KOPT-K1 (cell line): ENCODE measurements around the gene C11orf52.
"Not testable (repeated sequence)": the region's sequence is repeated elsewhere in the genome, so short reads cannot be mapped to it uniquely, and the experiment has no call there.

Source experiments
- H3K27ac ChIP-seq: fragments of 200-600 bp; sonication (generic); 2 replicates; pipeline ENCODE4 v1.5.1; 2016; ENCODE audit warnings: antibody characterized with exemption, mild to moderate bottlenecking, low read depth, low read length; ENCODE audit not compliant: poor library complexity, severe bottlenecking
- H3K36me3 ChIP-seq: fragments of 200-600 bp; sonication (generic); 2 replicates; pipeline ENCODE4 v1.5.1; 2017; ENCODE audit warnings: antibody characterized with exemption, mild to moderate bottlenecking, low read length, moderate library complexity; ENCODE audit not compliant: insufficient read depth
- H3K9me3 ChIP-seq: fragments of 200-600 bp; sonication (generic); 2 replicates; pipeline ENCODE4 v1.5.1; 2017; ENCODE audit warnings: antibody characterized with exemption, low read length, mild to moderate bottlenecking; ENCODE audit not compliant: insufficient read depth, poor library complexity, severe bottlenecking

C11orf52 gene, protein sequence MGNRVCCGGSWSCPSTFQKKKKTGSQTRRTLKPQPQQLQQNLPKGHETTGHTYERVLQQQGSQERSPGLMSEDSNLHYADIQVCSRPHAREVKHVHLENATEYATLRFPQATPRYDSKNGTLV

DNA sequence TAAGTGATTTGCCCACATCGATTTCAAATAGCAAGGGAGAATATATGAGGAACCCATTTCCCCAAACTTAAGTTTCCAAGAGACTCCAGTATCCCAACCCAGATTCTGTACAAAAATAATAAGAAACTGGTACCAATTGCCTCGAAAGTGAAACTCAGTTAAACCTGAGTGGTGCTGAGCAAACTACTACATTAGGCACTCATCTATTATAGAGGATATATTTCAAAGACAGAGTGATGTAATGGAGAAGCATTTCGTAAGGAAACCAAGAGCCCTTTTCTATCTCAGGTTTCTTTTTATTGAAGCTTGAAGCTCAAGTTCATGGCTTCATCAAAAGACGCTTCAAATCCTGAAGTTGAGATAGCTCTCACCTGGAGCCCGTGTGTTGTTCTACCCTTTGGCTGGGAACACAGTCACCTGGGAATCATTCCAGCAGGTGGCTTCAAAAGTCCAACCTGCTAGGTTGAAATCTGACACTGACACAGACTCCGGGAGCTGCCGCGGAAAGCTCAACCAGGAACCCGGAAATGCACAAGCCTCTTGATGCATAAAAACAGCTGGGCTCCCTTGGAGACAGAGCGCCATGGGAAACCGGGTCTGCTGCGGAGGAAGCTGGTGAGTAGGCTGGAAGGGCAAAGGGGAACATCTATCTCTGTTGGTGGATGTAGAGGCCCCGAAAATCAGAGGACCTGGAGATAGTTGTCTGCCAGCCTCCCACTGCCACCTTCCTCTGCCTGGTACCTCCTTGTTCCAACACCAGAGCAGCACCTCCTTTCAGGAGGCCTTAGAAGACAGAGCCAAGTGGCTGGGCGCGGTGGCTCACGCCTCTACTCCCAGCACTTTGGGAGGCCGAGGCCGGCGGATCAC is at the start of gene C11orf52:
Gene C11orf52, plus strand, starts transcription at position 524 of the 867 bp plus-strand sequence. Its CDS starts 60 bp downstream, at position 584.
- no peaks in the 10 kb centered on the region for H3K36me3 ChIP-seq
- H3K9me3 ChIP-seq: no peaks in the 10 kb centered on the region
- no peak within 1 kb of the TSS for H3K27ac ChIP-seq

DNA sequence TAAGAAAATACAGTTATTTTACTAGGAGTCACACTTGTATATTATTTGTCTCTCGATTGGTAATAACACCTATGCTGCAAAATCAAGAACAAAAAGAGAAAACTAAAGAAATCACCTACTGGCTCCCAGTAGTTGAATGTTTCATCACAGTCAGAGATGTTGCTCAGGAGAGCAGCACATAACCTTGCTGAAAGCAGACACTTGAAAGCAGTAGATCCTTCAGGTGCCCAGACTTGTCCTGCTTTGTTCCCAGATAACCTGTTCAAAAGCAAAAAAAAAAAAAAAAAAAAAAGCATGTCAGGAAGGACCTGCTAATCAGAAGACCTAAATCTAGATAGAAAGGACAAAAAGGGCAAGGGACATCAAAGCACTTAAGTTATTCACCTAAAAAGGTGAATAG is 48.6 kb upstream of the C11orf52 start:
- Histone ChIP-seq H3K36me3 (peaks cover 42% of the 10 kb centered on the region), H3K27ac (no peak overlapping the region), H3K9me3 (no peaks in the 10 kb centered on the region)

DNA sequence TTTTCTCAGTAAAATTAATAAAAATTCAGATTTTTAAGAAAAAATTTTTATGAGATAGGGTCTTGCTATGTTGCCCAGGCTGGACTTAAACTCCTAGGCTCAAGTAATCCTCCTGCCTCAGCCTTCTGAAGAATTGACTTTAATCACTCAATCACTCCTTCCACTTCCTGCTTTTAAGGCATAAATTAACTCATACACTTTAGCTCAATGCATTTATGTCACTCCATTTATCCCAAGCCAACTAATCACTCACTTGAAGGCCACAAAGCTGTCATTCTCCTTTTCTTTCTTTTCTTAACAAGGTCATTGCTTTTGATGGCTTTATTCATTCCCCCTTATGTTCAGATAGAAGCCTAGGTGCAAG is 48.2 kb upstream of the C11orf52 start:
- peaks cover 42% of the 10 kb centered on the region for H3K36me3 ChIP-seq
- H3K27ac ChIP-seq: peak overlapping the region; percentile 66
- no peaks in the 10 kb centered on the region for H3K9me3 ChIP-seq

DNA sequence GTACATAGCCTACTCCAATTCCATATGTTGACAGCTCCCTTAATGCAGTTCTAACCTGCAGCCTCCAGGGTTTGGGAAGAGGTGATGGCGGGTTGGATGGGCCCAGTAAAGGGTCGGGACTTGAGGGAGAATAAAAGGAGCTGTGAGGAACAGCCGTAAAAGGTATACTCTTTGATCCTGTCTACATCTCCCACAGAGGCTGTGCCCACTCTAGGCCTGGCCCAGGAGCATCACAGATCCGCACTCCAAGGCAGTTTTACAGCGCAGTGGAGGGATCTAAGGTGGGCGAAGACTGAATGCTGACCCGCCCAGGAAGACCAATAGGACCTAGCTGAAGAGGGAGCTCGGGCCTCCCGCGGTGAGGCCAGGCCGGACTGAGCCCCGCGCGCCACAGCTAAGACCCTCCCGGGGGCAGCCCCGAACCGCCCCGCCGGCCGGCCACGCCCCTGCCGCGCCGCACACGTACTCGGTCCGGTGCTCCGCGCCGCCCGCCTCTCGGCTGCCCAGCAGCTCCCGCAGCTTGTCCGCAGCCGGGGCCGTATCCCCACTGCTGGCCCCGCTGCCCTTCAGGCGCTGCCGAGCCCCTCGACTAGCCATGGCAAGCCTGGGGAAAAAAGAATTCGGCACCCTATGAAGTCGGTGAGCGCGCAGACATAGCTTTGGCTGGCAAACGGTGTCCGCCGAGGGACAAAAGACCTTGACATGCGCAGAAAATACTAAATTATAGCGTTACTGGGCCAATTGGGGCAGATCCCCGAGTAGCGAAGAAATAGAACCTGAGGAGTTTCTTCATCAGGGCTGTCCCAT is 47.6 kb upstream of the C11orf52 start, which contains the start of gene ALG9:
Gene ALG9, minus strand, starts transcription at position 696 of the 807 bp plus-strand sequence. Its CDS starts 99 bp downstream, at position 597.
- H3K27ac ChIP-seq: peak within 1 kb of the TSS; percentile 66
- H3K36me3 ChIP-seq: peaks cover 41% of the 10 kb centered on the region
- H3K9me3 ChIP-seq: no peaks in the 10 kb centered on the region

DNA sequence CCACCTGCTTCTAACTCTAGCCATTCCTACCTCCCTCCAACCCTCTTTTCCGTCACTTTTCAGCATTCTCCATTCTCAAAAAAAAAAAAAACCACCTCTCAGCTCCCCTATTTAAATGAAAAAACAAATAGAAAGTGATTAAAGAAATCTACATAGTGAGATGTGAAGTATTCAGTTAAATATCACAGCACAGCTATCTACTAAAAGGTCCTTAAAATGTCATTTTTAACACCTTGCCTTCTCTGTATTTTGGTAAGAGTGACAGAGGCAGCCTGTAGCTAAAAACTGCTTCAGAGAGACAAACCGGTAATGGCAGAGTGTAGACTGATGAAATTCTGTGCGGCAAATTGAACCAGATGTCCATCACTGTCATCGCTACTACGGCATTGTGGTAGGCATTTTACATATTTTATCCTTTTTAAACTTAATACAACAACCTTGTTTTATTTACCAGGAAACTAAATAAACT is 47.0 kb upstream of the C11orf52 start:
- no peaks in the 10 kb centered on the region for H3K9me3 ChIP-seq
- peak overlapping the region; percentile 66 for H3K27ac ChIP-seq
- peaks cover 39% of the 10 kb centered on the region for H3K36me3 ChIP-seq

DNA sequence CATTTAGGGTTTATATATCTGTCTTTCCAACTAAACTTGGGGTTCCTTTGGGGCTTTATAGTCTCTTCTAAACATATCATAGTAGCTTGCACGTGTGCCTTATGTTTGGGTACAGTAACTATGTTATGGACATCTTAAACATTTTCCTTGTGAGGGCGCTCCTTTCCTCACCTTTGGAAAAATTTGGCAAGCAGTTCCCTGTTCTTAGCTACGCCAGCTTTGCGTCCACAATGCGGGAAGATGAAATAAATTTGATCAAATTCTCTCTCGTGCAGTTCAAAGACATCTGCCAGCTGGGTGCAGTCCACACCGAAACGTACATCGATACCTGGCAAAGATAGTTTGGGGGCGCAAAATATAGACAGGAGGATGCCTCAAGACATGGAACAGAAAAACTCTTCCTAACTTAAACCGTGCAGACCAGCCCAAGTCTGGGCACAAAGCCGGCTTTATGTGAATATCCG is 40.3 kb upstream of the C11orf52 start:
- peak overlapping the region; percentile 80 for H3K27ac ChIP-seq
- no peaks in the 10 kb centered on the region for H3K9me3 ChIP-seq
- H3K36me3 ChIP-seq: peaks cover 18% of the 10 kb centered on the region; the same call in 1 of the 2 replicates

DNA sequence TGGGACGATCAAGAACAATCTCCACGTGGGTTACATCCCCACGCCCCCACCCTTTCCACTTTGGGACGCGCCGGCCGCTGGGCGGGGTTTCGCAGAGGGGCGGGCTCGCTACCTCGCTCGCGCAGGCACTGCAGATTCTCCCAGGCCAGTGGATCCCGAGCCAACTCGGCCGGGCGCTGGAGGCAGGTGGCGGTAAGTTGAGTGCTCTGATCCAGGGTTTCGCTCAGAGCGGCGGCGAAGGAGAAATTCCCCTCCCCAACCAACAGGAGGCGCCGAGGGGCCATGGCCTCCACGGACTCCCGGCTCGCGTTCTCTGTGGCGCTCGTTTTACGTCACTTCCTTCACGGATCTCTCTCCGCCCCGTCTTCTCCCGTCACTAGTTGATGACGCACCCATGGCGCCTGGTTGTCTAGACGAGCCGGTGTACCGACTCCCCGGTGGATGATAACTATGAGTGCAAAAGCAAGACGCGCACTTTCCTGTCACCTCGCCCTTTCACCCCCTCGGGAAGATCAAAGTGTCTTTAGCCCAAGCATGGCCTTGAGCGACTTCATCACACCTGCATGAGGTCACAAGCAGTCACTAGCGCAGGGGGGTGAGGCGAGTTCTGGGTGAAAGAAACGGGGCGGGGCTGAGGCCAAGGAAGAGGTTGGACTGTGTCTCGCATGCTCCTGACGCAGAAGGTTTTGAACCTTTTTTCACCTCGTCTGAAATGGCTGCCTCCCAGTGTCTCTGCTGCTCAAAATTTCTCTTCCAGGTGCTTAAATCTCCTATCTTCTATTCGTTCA is 39.7 kb upstream of the C11orf52 start, which contains the start of the genes CFAP68 and FDXACB1:
Gene CFAP68, plus strand, starts transcription at position 693 of the 788 bp plus-strand sequence. Its CDS starts 20 bp downstream, at position 713.
Gene FDXACB1, minus strand, starts transcription at position 317 of the 788 bp plus-strand sequence. Its CDS starts 33 bp downstream, at position 284.
- H3K9me3 ChIP-seq: no peaks in the 10 kb centered on the region
- H3K27ac ChIP-seq: peak within 1 kb of the TSS; percentile 80
- H3K36me3 ChIP-seq: peaks cover 18% of the 10 kb centered on the region; the same call in 1 of the 2 replicates

DNA sequence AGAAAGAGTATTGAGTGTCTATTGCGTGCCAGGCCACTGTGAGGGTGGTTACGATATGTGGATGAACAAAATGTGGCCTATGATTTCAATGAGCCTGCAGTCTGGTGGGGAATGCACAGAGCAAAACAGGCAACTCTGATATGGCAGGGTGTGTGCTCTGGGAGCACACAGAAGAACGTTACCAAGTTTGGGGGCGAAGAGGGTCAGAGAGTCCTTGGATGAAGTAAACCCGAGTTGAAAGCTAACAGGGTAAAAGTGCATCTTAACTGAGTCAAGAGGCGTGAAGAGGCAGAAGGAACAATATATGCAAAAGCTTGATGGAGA is 39.1 kb upstream of the C11orf52 start:
- H3K9me3 ChIP-seq: no peaks in the 10 kb centered on the region
- H3K27ac ChIP-seq: peak overlapping the region; percentile 80
- peaks cover 18% of the 10 kb centered on the region; the same call in 1 of the 2 replicates for H3K36me3 ChIP-seq

DNA sequence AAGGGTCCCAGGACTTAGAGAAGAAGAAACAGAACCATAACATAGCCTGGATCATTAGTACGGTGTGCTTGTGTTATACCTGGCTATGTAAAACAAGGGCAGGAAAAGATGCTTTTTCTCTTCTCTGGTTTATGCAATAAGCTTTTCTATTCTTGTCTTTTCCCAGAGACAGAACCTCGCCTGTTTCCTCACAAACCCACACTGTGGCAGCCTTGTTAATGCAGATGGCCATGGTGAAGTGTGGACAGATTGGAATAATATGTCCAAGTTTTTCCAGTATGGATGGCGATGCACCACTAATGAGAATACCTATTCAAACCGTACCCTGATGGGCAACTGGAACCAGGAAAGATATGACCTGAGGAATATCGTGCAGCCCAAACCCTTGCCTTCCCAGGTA is 36.5 kb upstream of the C11orf52 start:
- Histone ChIP-seq H3K27ac (no peak overlapping the region), H3K36me3 (no peaks in the 10 kb centered on the region), H3K9me3 (no peaks in the 10 kb centered on the region)

DNA sequence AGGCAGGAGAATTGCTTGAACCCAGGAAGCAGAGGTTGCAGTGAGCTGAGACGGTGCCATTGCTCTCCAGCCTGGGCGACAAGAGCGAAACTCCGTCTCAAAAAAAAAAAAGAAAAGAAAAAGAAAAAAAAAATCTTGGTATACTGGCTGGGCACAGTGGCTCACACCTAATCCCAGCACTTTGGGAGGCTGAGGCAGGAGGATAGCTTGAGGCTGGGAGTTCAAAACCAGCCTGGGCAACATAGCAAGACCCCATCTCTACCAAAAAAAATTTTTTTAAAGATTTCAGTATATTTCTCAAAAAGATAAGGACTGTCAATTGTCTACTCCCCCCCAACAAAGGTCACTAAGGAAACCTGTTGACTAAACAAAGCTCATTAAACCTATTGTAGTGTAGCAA is 33.7 kb upstream of the C11orf52 start:
- H3K27ac ChIP-seq, H3K9me3 ChIP-seq, H3K36me3 ChIP-seq: not testable (repeated sequence)

DNA sequence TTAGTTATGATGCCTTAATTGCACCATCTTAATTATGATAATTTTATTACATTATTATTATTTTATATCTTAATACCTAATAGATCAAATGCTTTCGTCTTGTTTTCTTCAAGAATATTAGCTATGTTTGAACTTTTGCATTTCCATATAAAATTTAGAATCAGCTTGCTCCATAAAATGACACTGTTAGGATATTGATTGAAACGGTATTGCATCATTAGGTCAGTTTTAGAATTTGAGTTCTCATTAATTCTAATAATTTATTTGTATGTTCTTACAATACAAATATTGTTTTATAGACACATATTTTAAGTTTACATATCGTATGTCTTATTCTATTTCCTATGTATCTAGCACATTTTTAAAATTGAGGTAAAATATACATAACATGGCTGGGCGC is 32.7 kb upstream of the C11orf52 start:
- Histone ChIP-seq H3K36me3 (no peaks in the 10 kb centered on the region), H3K27ac (no peak overlapping the region), H3K9me3 (no peaks in the 10 kb centered on the region)

DNA sequence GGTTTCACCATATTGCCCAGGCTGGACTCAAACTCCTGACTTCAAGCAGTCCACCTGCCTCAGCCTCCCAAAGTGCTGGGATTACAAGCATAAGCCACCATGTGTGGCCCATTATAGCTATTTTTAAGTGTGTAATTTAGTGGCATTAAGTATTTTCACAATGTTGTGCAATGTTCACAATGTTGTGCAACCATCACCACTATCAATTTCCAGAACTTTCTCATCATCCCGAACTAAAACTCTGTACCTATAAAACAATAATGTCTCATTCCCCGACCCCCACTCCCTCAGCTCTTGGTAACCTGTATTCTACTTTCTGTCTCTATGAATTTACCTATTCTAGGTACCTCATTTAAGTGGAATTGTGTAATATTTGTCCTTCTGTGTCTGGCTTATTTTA is 31.9 kb upstream of the C11orf52 start:
- Histone ChIP-seq H3K27ac (no peak overlapping the region), H3K9me3 (no peaks in the 10 kb centered on the region), H3K36me3 (no peaks in the 10 kb centered on the region)

DNA sequence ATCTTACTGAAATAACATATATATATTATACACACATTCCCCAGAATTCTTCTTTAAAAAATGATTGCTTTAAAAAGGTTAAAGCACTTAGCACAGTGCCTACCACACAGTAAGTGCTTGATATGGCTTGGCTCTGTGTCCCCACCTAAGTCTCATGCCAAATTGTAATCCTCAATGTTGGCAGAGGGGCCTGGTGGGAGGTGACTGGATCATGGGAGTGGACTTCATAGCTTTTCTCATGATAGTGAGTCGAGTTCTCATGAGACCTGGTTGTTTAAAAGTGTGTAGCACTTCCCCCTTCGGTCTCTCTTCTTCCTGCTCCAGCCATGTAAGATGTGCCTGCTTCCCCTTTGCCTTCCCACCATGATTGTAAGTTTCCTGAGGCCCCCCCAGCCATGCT is 13.3 kb upstream of the C11orf52 start:
- Histone ChIP-seq H3K9me3 (peaks cover 6% of the 10 kb centered on the region), H3K27ac (no peak overlapping the region), H3K36me3 (no peaks in the 10 kb centered on the region)

DNA sequence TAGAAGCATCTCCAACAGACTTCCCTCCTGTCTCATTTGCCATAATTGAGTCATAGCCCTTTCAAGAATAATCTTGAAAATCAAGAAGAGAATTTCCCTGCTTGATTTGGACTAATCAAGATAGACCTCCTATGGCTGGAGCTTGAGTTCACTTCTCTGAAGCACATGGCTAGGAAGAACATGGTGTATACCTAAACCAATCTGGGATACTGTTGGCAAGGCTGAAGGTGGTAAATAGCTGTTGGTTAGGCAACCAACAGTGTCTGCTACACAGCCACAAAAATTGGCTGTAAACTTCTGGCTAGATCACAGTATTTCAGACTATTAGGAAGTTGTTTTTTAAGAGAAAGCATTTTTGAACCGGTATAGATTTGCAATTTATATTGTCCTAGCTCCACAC is 12.0 kb upstream of the C11orf52 start:
- Histone ChIP-seq H3K27ac (no peak overlapping the region), H3K36me3 (no peaks in the 10 kb centered on the region), H3K9me3 (peaks cover 6% of the 10 kb centered on the region)
